OCI-LY1 (cell line): ENCODE data around the gene TMC4.

Experiments used
- H2AFZ ChIP-seq: fragments of 200-600 bp; sonication (generic), shearing (Covaris generic); 2 replicates; pipeline ENCODE4 v1.6.0; 2014; ENCODE audit warnings: antibody characterized with exemption, mild to moderate bottlenecking, low read length
- H3F3A ChIP-seq: fragments of 200-600 bp; sonication (generic), shearing (Covaris generic); 2 replicates; pipeline ENCODE4 v1.6.0; 2014; ENCODE audit warnings: mild to moderate bottlenecking, antibody characterized with exemption, low read length, moderate library complexity; ENCODE audit not compliant: insufficient read depth
- H3K27ac ChIP-seq: fragments of 200-600 bp; sonication (generic); 2 replicates; pipeline ENCODE4 v1.5.1; 2014; ENCODE audit warnings: low read length, mixed run types, mild to moderate bottlenecking, low read depth; ENCODE audit not compliant: poor library complexity, severe bottlenecking
- H3K27me3 ChIP-seq: fragments of 200-600 bp; sonication (generic); 2 replicates; pipeline ENCODE4 v1.6.0; 2014; ENCODE audit warnings: antibody characterized with exemption, mild to moderate bottlenecking, low read length, moderate library complexity; ENCODE audit not compliant: insufficient read depth
- H3K36me3 ChIP-seq: fragments of 200-600 bp; sonication (generic); 2 replicates; pipeline ENCODE4 v1.6.1; 2014; ENCODE audit warnings: mild to moderate bottlenecking, antibody characterized with exemption, low read length, moderate library complexity, mixed read lengths; ENCODE audit not compliant: insufficient read depth
- H3K4me1 ChIP-seq: fragments of 200-600 bp; sonication (generic); 2 replicates; pipeline ENCODE4 v1.5.1; 2014; ENCODE audit warnings: mild to moderate bottlenecking, low read length, moderate library complexity; ENCODE audit not compliant: insufficient read depth, severe bottlenecking
- H3K4me2 ChIP-seq: fragments of 200-600 bp; sonication (generic), shearing (Covaris generic); 2 replicates; pipeline ENCODE4 v1.6.1; 2014; ENCODE audit warnings: low read length
- H3K4me3 ChIP-seq: fragments of 200-600 bp; sonication (generic); 2 replicates; pipeline ENCODE4 v1.5.1; 2014; ENCODE audit warnings: low read length, low read depth, mild to moderate bottlenecking, mixed read lengths; ENCODE audit not compliant: poor library complexity, severe bottlenecking
- H3K79me2 ChIP-seq: fragments of 200-600 bp; shearing (Covaris generic); 2 replicates; pipeline ENCODE4 v1.6.1; 2016; ENCODE audit warnings: mixed run types, low read length, mixed read lengths; ENCODE audit not compliant: insufficient read depth
- H3K9ac ChIP-seq: fragments of 200-600 bp; sonication (generic), shearing (Covaris generic); 2 replicates; pipeline ENCODE4 v1.6.1; 2014; ENCODE audit warnings: mild to moderate bottlenecking, low read length, mixed read lengths
- H3K9me2 ChIP-seq: fragments of 200-600 bp; sonication (generic), shearing (Covaris generic); 2 replicates; pipeline ENCODE4 v1.6.1; 2014; ENCODE audit warnings: low read depth, mild to moderate bottlenecking, low read length, mixed read lengths
- H3K9me3 ChIP-seq: fragments of 200-600 bp; shearing (Covaris generic); 2 replicates; pipeline ENCODE4 v1.6.1; 2014; ENCODE audit warnings: low read length, mixed read lengths
- H4K20me1 ChIP-seq: fragments of 200-600 bp; sonication (generic), shearing (Covaris generic); 2 replicates; pipeline ENCODE4 v1.6.0; 2016; ENCODE audit warnings: mild to moderate bottlenecking, low read length; ENCODE audit not compliant: insufficient read depth
- CTCF ChIP-seq: fragments of 200-600 bp; sonication (generic), shearing (Covaris generic); IDR thresholded peaks from 2 replicates; pipeline ENCODE4 v1.5.1; 2017; ENCODE audit warnings: mild to moderate bottlenecking, antibody characterized with exemption, low read length, moderate library complexity, mixed read lengths
- EZH2 ChIP-seq: fragments of 200-600 bp; sonication (generic), shearing (Covaris generic); IDR thresholded peaks from 2 replicates; pipeline ENCODE4 v1.8.0; 2017; ENCODE audit warnings: borderline replicate concordance, mixed run types, mild to moderate bottlenecking, antibody characterized with exemption, low read length, moderate library complexity, mixed read lengths

Gene TMC4

GRCh38 chr19:54201172-54201701 lies 28.3 kb upstream of the TMC4 start:
- peaks cover 65% of the 10 kb centered on the region for H3K4me1 ChIP-seq
- H4K20me1 ChIP-seq = no peaks in the 10 kb centered on the region; the same call in 1 of the 2 replicates
- H3K36me3 ChIP-seq = peaks cover 53% of the 10 kb centered on the region
- no peak overlapping the region for H2AFZ ChIP-seq
- TF ChIP-seq EZH2 (no peak), CTCF (no peak)
- H3K79me2 ChIP-seq = peaks cover 43% of the 10 kb centered on the region
- no peaks in the 10 kb centered on the region for H3K9me3 ChIP-seq
- peak overlapping the region; percentile 79 for H3K4me2 ChIP-seq
- no peaks in the 10 kb centered on the region for H3K9me2 ChIP-seq
- peak overlapping the region; percentile 97 for H3K4me3 ChIP-seq
- H3F3A ChIP-seq = peaks cover 6% of the 10 kb centered on the region; the same call in 1 of the 2 replicates
- H3K27ac ChIP-seq = peak overlapping the region; percentile 85
- peak overlapping the region; percentile 83 for H3K9ac ChIP-seq
- no peaks in the 10 kb centered on the region for H3K27me3 ChIP-seq

GRCh38 chr19:54199401-54199800 lies 26.4 kb upstream of the TMC4 start:
- peaks cover under 1% of the 10 kb centered on the region; the same call in 1 of the 2 replicates for H3F3A ChIP-seq
- H3K9ac ChIP-seq = no peak overlapping the region; the same call in 1 of the 2 replicates
- peak overlapping the region; percentile 79; the same call in 1 of the 2 replicates for H3K4me2 ChIP-seq
- H3K27me3 ChIP-seq = no peaks in the 10 kb centered on the region
- no peaks in the 10 kb centered on the region for H3K9me2 ChIP-seq
- H2AFZ ChIP-seq = no peak overlapping the region
- H3K79me2 ChIP-seq = peaks cover 30% of the 10 kb centered on the region
- peak overlapping the region; percentile 31 for H3K27ac ChIP-seq
- peaks cover 38% of the 10 kb centered on the region for H3K36me3 ChIP-seq
- no peak for TF ChIP-seq CTCF
- no peak for TF ChIP-seq EZH2
- H3K4me1 ChIP-seq = peaks cover 47% of the 10 kb centered on the region
- H4K20me1 ChIP-seq = no peaks in the 10 kb centered on the region; the same call in 1 of the 2 replicates
- no peak overlapping the region for H3K4me3 ChIP-seq
- H3K9me3 ChIP-seq = no peaks in the 10 kb centered on the region

DNA sequence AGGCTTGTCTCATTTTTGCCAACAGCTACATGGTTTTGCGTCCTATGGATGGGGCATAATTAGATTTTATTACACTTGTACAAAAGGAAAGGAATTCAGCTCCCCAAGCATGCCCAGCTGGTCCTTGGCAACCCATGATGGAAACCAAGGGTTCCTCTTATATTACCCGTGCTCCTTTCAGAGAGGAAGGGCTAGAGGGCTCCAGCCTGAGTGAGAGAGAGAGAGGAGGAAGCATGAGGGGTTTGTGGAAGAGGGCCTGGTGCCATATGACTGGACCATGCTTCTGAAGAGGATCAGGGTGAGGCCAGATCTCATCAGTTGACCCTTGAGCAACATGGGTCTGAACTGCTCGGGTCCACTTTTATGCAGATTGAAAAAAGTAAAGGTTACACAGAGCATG lies 24.2 kb upstream of the TMC4 start:
- Histone ChIP-seq H3K79me2 (peaks cover 12% of the 10 kb centered on the region), H3K9ac (no peak overlapping the region), H4K20me1 (no peaks in the 10 kb centered on the region), H3K36me3 (peaks cover 28% of the 10 kb centered on the region), H3K27ac (no peak overlapping the region), H3K4me1 (peaks cover 26% of the 10 kb centered on the region), H3K4me3 (no peak overlapping the region), H3K27me3 (no peaks in the 10 kb centered on the region), H3K9me2 (no peaks in the 10 kb centered on the region), H2AFZ (no peak overlapping the region), H3K4me2 (no peak overlapping the region), H3K9me3 (no peaks in the 10 kb centered on the region), H3F3A (no peaks in the 10 kb centered on the region; the same call in 1 of the 2 replicates)
- no peak for TF ChIP-seq CTCF
